Sigmoid colon (tissue), 4 donors: ENCODE results near the gene TRPV3.

Experiments
- CTCF ChIP-seq, 4 experiments: fragments of 450-650 bp in 3 of 4; fragments of 200-600 bp in 1 of 4; IDR thresholded peaks; one replicate each; pipeline ENCODE4 v1.5.1; 2016 to 2019; ENCODE audit warnings: antibody characterized with exemption in 4 of 4, mild to moderate bottlenecking in 3 of 4, moderate library complexity in 2 of 4
- EP300 ChIP-seq, 4 donors: sonication (generic); formaldehyde crosslinking; IDR thresholded peaks; one replicate each; pipeline ENCODE4 v1.6.1; 2017; ENCODE audit warnings: antibody characterized with exemption in 4 of 4
- POLR2A ChIP-seq, 2 donors: fragments of 450-650 bp; IDR thresholded peaks; one replicate each; pipeline ENCODE4 v1.6.1; 2016; ENCODE audit warnings: antibody characterized with exemption in 2 of 2, mild to moderate bottlenecking in 2 of 2, moderate library complexity in 2 of 2

- TF ChIP-seq POLR2A (IDR thresholded peaks at IDR 0.05) (no peak), CTCF (IDR thresholded peaks at IDR 0.05) (no peak), EP300 (IDR thresholded peaks at IDR 0.05) (no peak)
Measured at GRCh38 chr17:3533752-3534151, 23.9 kb downstream of the TRPV3 start.
